GM21515 (cell line): ENCODE measurements around the gene ACOT12.
"Not testable (repeated sequence)": the region's sequence is repeated elsewhere in the genome, so short reads cannot be mapped to it uniquely, and the experiment has no call there.

Experiments
- ATAC-seq: cut with Tn5 transposase; IDR thresholded peaks from one replicate; pipeline ENCODE4 v1.9.1; 2021; ENCODE audit not compliant: unreplicated experiment

Gene ACOT12

DNA sequence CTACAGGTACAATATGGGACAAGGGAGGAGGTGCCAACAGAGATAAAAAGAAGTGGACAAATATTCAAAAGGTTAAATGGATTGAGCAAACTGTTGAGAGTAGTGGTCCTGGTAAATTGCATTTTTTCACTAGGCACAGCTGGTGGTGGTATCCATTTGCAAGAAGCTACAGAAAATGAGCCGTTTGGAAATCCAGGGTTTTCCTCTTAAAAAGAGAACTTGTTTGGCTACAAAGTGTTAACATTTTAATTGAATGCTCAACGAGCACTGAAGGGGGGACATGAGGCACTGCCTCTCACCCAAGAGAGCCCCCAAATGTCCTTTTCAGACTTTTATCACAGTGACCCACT is 93.0 kb downstream of the ACOT12 start:
- ATAC-seq: no peak

DNA sequence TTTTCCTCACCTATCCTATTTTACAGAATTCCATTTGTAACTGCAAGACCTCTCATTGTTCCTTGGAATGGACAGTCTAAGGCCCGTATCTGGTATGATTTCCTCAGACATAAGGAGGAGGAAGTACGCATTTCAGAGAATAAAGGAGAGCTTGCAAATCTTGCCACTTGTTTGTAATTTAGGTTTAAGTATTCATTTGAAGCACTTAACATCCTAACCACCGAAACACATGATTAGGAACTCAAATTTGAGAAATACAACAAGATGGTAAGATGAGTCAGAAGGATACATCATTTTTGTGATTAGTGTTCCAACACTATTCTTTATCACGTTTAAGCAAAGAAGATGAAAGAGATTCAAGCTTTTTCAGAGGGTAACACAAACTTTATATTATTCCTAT is 96.4 kb downstream of the ACOT12 start:
- ATAC-seq: no peak

- not testable (repeated sequence) for ATAC-seq
Measured at GRCh38 chr5:81294021-81294420, 99.9 kb downstream of the ACOT12 start.

DNA sequence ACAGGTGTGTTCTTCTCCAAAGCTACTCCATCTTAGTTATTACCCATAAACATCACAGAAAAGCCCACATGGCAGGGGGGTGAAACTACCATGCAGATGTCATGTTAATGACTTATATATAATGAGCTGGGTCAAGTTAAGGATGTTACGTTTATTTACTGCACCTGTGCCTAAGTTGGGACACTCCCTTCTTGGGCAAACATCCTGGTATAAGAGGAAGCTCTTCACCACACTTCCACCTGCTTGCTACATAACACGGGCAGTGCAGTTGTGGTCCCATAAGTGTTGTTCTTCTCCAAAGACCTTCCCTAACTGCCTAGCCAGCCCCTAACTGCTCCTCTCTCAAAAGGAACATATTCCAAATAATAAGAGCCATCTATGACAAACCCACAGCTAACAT is 101.8 kb downstream of the ACOT12 start:
- no peak for ATAC-seq

DNA sequence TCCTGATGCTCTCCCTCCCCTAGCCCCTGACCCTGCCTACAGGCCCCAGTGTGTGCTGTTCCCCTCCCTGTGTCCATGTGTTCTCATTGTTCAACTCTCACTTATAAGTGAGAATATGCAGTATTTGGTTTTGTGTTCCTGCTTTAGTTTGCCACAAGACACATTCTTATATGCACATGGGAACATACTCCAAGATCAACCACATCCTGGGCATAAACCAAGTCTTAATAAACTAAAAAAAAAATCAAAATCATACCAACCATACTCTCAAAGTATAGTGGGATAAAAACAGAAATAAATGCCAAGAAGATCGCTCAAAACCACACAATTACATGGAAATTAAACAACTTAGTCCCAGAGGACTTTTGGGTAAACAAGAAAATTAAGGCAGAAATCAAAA is 103.8 kb downstream of the ACOT12 start:
- ATAC-seq: no peak

GRCh38 chr5:81288021-81288433 is 105.9 kb downstream of the ACOT12 start:
- no peak for ATAC-seq

- ATAC-seq: no peak
Measured at GRCh38 chr5:81286059-81286617, 107.8 kb downstream of the ACOT12 start.

GRCh38 chr5:81283976-81284375 is 110.0 kb downstream of the ACOT12 start:
- ATAC-seq: no peak
